Measurements from ENCODE around the gene GPC1.

DNA sequence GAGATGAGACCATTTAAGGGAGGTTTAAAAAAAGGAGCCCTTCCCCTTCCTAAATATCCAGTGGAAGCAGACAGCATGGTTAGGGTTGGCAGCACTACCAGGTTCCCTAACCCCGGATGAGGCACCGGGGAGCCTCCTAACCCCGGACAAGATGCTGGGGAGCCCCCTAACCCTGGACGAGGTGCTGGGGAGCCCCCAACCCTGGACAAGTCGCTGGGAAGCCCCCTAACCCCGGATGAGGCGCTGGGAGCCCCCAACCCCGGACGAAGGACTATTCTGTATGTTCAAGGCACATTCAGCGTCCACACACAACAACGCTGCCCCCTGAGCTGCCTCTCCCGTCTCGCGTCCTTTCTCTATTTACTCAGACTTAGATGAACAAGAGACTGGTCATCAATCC, 70.4 kb downstream of the GPC1 start:
- TF ChIP-seq POLR2AphosphoS5 (IDR thresholded peaks at IDR 0.05; ENCODE audit: low read depth, low read length) (no peak), FOXM1 (IDR thresholded peaks at IDR 0.05; ENCODE audit: low read depth) (no peak), SIN3A (IDR thresholded peaks at IDR 0.05; ENCODE audit: borderline replicate concordance, low read depth, low read length) (no peak), EZH2phosphoT487 (IDR thresholded peaks at IDR 0.05; ENCODE audit: borderline replicate concordance, low read depth) (no peak), YY1 (IDR thresholded peaks at IDR 0.05; ENCODE audit: low read depth) (no peak), EP300 (IDR thresholded peaks at IDR 0.05; ENCODE audit: borderline replicate concordance in 1 of 2, low read depth in 1 of 2, low read length in 1 of 2) (no peak), JUND (IDR thresholded peaks at IDR 0.05) (no peak), NRF1 (IDR thresholded peaks at IDR 0.05; ENCODE audit: low read depth, low read length) (no peak), MEF2A (IDR thresholded peaks at IDR 0.05; ENCODE audit: borderline replicate concordance, low read depth) (no peak), TAF1 (IDR thresholded peaks at IDR 0.05; ENCODE audit: borderline replicate concordance, low read depth, low read length) (no peak), RCOR1 (IDR thresholded peaks at IDR 0.05; ENCODE audit: low read length) (no peak)
- TF ChIP-seq, protein P1, sequence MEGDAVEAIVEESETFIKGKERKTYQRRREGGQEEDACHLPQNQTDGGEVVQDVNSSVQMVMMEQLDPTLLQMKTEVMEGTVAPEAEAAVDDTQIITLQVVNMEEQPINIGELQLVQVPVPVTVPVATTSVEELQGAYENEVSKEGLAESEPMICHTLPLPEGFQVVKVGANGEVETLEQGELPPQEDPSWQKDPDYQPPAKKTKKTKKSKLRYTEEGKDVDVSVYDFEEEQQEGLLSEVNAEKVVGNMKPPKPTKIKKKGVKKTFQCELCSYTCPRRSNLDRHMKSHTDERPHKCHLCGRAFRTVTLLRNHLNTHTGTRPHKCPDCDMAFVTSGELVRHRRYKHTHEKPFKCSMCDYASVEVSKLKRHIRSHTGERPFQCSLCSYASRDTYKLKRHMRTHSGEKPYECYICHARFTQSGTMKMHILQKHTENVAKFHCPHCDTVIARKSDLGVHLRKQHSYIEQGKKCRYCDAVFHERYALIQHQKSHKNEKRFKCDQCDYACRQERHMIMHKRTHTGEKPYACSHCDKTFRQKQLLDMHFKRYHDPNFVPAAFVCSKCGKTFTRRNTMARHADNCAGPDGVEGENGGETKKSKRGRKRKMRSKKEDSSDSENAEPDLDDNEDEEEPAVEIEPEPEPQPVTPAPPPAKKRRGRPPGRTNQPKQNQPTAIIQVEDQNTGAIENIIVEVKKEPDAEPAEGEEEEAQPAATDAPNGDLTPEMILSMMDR (IDR thresholded peaks at IDR 0.05): no peak
- TF ChIP-seq, protein P2, sequence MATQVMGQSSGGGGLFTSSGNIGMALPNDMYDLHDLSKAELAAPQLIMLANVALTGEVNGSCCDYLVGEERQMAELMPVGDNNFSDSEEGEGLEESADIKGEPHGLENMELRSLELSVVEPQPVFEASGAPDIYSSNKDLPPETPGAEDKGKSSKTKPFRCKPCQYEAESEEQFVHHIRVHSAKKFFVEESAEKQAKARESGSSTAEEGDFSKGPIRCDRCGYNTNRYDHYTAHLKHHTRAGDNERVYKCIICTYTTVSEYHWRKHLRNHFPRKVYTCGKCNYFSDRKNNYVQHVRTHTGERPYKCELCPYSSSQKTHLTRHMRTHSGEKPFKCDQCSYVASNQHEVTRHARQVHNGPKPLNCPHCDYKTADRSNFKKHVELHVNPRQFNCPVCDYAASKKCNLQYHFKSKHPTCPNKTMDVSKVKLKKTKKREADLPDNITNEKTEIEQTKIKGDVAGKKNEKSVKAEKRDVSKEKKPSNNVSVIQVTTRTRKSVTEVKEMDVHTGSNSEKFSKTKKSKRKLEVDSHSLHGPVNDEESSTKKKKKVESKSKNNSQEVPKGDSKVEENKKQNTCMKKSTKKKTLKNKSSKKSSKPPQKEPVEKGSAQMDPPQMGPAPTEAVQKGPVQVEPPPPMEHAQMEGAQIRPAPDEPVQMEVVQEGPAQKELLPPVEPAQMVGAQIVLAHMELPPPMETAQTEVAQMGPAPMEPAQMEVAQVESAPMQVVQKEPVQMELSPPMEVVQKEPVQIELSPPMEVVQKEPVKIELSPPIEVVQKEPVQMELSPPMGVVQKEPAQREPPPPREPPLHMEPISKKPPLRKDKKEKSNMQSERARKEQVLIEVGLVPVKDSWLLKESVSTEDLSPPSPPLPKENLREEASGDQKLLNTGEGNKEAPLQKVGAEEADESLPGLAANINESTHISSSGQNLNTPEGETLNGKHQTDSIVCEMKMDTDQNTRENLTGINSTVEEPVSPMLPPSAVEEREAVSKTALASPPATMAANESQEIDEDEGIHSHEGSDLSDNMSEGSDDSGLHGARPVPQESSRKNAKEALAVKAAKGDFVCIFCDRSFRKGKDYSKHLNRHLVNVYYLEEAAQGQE (IDR thresholded peaks at IDR 0.05; ENCODE audit: low read depth, low read length): no peak

All from SK-N-SH (cell line).